Measurements from ENCODE around the gene KDM5B. TPM values are rescaled to one million over a fixed set of nuclear protein-coding genes. Genes with fewer than 3 reads are reported as not detected.

KDM5B gene
- total and polyA plus RNA-seq, 9 of the 15 experiments (the other 6 are each of a cell fraction or from before 2014, with no cell fraction given) = 15.4 to 90.6 (median 57.1) TPM

DNA sequence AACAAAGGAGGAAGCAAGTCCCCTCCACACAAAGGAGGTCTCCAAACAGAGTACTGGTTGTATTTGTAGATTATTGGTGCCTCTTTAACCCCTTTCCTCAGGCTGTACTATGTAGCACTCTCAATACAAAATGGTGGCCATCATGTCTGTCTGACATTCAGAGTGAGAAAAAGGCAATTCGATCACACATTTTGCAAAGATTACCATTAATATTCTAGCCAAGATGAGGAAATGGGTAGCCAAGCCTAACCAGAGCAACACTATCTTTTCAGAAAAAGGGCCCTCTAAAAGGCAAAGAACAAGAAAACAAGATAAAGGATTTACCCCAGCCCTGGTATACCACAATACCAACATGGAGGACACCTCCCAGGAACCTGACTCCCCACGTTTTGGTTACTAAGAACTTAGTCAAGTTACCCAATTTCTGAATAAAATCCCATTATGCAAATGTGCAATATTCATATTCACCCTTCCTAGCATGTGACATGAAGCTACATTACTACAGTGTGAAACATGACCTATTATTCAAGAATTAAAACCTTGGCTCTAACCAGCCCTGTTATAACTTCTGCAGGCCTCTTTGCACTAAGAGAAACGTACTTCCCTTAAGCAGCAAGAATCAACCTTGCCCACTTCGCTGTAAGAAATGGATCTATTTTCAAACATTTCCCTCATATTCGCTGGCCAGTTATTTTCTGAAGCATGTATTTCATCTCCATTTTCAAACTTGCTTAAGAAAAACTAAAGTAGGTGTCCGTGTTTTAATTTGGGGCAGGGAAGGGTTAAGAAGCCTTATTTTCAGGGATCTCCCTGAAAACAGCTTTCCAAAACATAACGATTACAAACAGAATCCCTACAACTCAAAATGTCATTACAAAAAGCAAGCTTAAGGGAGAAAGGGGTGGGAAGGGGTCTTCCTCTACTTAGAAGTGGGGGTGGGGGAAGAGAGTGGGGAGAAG, 2.1 kb downstream of the KDM5B start (continued):
- TF ChIP-seq SFPQ (IDR thresholded peaks at IDR 0.05; ENCODE audit: low read depth, low read length) (no peak), GTF3C2 (IDR thresholded peaks at IDR 0.05; ENCODE audit: borderline replicate concordance, extremely low read depth, insufficient read length) (no peak), RUNX1 (IDR thresholded peaks at IDR 0.05; ENCODE audit: low read depth) (no peak), ZNF23 (CRISPR knock-in tag; IDR thresholded peaks at IDR 0.05) (no peak), E2F6 (IDR thresholded peaks at IDR 0.05; ENCODE audit: borderline replicate concordance in 1 of 2, extremely low read depth in 1 of 2, insufficient read depth in 1 of 2, insufficient read length in 1 of 2, low read depth in 1 of 2, low read length in 1 of 2, poor library complexity in 1 of 2, severe bottlenecking in 1 of 2) (no peak), ZNF175 (CRISPR knock-in tag; IDR thresholded peaks at IDR 0.05; ENCODE audit: low read depth) (peak; percentile 97), OTX1 (CRISPR knock-in tag; IDR thresholded peaks at IDR 0.05) (peak; percentile 69; the same call in 1 of the 2 replicates), ETV6 (IDR thresholded peaks at IDR 0.05; ENCODE audit: borderline replicate concordance in 1 of 2, low read depth in 2 of 2, low read length in 1 of 2) (no peak), ETV6 (CRISPR knock-in tag; IDR thresholded peaks at IDR 0.05; ENCODE audit: borderline replicate concordance) (no peak), ZNF75A (CRISPR knock-in tag; IDR thresholded peaks at IDR 0.05) (no peak), TCF15 (CRISPR knock-in tag; IDR thresholded peaks at IDR 0.05) (peak; percentile 92)
- TF ChIP-seq, protein P1, sequence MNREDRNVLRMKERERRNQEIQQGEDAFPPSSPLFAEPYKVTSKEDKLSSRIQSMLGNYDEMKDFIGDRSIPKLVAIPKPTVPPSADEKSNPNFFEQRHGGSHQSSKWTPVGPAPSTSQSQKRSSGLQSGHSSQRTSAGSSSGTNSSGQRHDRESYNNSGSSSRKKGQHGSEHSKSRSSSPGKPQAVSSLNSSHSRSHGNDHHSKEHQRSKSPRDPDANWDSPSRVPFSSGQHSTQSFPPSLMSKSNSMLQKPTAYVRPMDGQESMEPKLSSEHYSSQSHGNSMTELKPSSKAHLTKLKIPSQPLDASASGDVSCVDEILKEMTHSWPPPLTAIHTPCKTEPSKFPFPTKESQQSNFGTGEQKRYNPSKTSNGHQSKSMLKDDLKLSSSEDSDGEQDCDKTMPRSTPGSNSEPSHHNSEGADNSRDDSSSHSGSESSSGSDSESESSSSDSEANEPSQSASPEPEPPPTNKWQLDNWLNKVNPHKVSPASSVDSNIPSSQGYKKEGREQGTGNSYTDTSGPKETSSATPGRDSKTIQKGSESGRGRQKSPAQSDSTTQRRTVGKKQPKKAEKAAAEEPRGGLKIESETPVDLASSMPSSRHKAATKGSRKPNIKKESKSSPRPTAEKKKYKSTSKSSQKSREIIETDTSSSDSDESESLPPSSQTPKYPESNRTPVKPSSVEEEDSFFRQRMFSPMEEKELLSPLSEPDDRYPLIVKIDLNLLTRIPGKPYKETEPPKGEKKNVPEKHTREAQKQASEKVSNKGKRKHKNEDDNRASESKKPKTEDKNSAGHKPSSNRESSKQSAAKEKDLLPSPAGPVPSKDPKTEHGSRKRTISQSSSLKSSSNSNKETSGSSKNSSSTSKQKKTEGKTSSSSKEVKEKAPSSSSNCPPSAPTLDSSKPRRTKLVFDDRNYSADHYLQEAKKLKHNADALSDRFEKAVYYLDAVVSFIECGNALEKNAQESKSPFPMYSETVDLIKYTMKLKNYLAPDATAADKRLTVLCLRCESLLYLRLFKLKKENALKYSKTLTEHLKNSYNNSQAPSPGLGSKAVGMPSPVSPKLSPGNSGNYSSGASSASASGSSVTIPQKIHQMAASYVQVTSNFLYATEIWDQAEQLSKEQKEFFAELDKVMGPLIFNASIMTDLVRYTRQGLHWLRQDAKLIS (CRISPR knock-in tag; IDR thresholded peaks at IDR 0.05) = 0 out of 2 replicates have a peak, but pooled peaks have one; percentile 23

Measured in K562 (cell line).